Panc1 (cell line): ENCODE measurements around the gene PIGO.

Experiments
- POLR2AphosphoS5 ChIP-seq: IDR thresholded peaks from 2 replicates; pipeline ENCODE4 v1.6.1; 2012; ENCODE audit warnings: mild to moderate bottlenecking, low read depth, low read length, moderate library complexity
- SIN3A ChIP-seq: IDR thresholded peaks from 2 replicates; pipeline ENCODE4 v1.6.1; 2012; ENCODE audit warnings: low read depth, mild to moderate bottlenecking, low read length, moderate library complexity, borderline replicate concordance; ENCODE audit not compliant: insufficient read depth
- TF ChIP-seq, protein P1 (sequence below): fragments of 450-650 bp; IDR thresholded peaks from 2 replicates; pipeline ENCODE4 v1.5.1; 2017; ENCODE audit warnings: mild to moderate bottlenecking
- TF ChIP-seq, protein P2 (sequence below), 2 experiments: IDR thresholded peaks; 2 replicates each; pipeline ENCODE4 v1.6.1; 2011 to 2012; ENCODE audit warnings: low read depth in 2 of 2, control low read depth in 1 of 2, low read length in 1 of 2, mild to moderate bottlenecking in 1 of 2, moderate library complexity in 1 of 2; ENCODE audit not compliant: insufficient read depth in 1 of 2

DNA sequence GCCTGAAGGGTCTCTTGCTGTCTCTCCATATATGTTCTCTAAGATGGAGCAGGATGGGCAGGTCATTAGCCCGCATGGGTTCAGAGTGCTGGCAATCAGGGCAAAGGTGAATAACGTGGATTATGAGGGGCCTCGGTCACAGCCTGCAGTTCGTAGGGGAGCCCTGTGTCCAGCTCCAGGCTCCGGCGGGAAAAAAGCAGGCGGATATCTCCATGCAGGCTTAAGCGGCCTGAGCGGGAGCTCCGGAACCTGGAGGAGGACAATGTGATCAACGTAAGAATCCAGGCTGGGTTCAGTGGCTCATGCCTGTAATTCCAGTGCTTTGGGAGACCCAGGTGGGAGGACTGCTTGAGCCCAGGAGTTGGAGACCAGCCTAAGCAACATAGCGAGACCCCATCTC is 8.7 kb upstream of the PIGO start:
- TF ChIP-seq, protein P1, sequence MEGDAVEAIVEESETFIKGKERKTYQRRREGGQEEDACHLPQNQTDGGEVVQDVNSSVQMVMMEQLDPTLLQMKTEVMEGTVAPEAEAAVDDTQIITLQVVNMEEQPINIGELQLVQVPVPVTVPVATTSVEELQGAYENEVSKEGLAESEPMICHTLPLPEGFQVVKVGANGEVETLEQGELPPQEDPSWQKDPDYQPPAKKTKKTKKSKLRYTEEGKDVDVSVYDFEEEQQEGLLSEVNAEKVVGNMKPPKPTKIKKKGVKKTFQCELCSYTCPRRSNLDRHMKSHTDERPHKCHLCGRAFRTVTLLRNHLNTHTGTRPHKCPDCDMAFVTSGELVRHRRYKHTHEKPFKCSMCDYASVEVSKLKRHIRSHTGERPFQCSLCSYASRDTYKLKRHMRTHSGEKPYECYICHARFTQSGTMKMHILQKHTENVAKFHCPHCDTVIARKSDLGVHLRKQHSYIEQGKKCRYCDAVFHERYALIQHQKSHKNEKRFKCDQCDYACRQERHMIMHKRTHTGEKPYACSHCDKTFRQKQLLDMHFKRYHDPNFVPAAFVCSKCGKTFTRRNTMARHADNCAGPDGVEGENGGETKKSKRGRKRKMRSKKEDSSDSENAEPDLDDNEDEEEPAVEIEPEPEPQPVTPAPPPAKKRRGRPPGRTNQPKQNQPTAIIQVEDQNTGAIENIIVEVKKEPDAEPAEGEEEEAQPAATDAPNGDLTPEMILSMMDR = no peak
- no peak for TF ChIP-seq POLR2AphosphoS5
- TF ChIP-seq SIN3A = no peak
- TF ChIP-seq, protein P2, sequence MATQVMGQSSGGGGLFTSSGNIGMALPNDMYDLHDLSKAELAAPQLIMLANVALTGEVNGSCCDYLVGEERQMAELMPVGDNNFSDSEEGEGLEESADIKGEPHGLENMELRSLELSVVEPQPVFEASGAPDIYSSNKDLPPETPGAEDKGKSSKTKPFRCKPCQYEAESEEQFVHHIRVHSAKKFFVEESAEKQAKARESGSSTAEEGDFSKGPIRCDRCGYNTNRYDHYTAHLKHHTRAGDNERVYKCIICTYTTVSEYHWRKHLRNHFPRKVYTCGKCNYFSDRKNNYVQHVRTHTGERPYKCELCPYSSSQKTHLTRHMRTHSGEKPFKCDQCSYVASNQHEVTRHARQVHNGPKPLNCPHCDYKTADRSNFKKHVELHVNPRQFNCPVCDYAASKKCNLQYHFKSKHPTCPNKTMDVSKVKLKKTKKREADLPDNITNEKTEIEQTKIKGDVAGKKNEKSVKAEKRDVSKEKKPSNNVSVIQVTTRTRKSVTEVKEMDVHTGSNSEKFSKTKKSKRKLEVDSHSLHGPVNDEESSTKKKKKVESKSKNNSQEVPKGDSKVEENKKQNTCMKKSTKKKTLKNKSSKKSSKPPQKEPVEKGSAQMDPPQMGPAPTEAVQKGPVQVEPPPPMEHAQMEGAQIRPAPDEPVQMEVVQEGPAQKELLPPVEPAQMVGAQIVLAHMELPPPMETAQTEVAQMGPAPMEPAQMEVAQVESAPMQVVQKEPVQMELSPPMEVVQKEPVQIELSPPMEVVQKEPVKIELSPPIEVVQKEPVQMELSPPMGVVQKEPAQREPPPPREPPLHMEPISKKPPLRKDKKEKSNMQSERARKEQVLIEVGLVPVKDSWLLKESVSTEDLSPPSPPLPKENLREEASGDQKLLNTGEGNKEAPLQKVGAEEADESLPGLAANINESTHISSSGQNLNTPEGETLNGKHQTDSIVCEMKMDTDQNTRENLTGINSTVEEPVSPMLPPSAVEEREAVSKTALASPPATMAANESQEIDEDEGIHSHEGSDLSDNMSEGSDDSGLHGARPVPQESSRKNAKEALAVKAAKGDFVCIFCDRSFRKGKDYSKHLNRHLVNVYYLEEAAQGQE (IDR thresholded peaks at IDR 0.05; ENCODE audit: insufficient read depth in 1 of 2, low read depth in 2 of 2, low read length in 1 of 2) = no peak
